IMR-90 (cell line): Measurements from ENCODE around the gene FHL2. TPM values are rescaled to one million over a fixed set of nuclear protein-coding genes. Genes with fewer than 3 reads are reported as not detected.

Experiments
- ATAC-seq: fragments of 200-7000 bp; cut with Tn5 transposase; 2 replicates; pipeline ENCODE4 v1.9.1; 2020; ENCODE audit warnings: low read depth, mild to moderate bottlenecking, moderate library complexity
- BruUV-seq: library from RNA; stranded (reverse); fragments of 400-500 nt; replicated peaks from 2 replicates; lab custom pipeline; 2021; lab: Mats Ljungman, UMichigan
- CTCF ChIA-PET: fragments of 300-600 bp; formaldehyde crosslinking; extraction: SDS; loops from one replicate; lab custom pipeline; 2021; ENCODE audit warnings: antibody characterized with exemption; lab: Yijun Ruan, JAX
- POLR2A ChIA-PET: fragments of 300-600 bp; sonication (Branson Sonifier 250); formaldehyde crosslinking; loops from one replicate; lab custom pipeline; 2022; ENCODE audit warnings: antibody characterized with exemption; ENCODE audit not compliant: unreplicated experiment; lab: Charles Lee
- DNase-seq: peaks from one replicate; pipeline ENCODE4 v3.0.0; 2013
- H2AFZ ChIP-seq: replicated peaks from 2 replicates; pipeline ENCODE3; 2013; ENCODE audit warnings: low read length, mild to moderate bottlenecking; ENCODE audit not compliant: poor library complexity
- H2AK5ac ChIP-seq: 2 replicates; pipeline ENCODE4 v1.6.1; 2013; ENCODE audit warnings: low read depth, low read length, inconsistent platforms
- H2AK9ac ChIP-seq: replicated peaks from 2 replicates; pipeline ENCODE3; 2013; ENCODE audit warnings: mild to moderate bottlenecking, low read depth, low read length, moderate library complexity; ENCODE audit not compliant: poor library complexity
- H2BK120ac ChIP-seq: 2 replicates; pipeline ENCODE4 v1.6.1; 2013; ENCODE audit warnings: low read depth, low read length, inconsistent platforms
- H2BK15ac ChIP-seq: 3 replicates; pipeline ENCODE4 v1.6.1; 2013; ENCODE audit warnings: low read depth, low read length, inconsistent platforms
- H2BK20ac ChIP-seq: 2 replicates; pipeline ENCODE4 v1.6.1; 2013; ENCODE audit warnings: low read depth, mild to moderate bottlenecking, inconsistent platforms, low read length, moderate library complexity
- H2BK5ac ChIP-seq: 2 replicates; pipeline ENCODE4 v1.6.1; 2013; ENCODE audit warnings: mild to moderate bottlenecking, low read depth, low read length, inconsistent platforms; ENCODE audit not compliant: poor library complexity, severe bottlenecking
- H3K14ac ChIP-seq: replicated peaks from 2 replicates; pipeline ENCODE4 v1.6.1; 2013; ENCODE audit warnings: low read depth, low read length, inconsistent platforms
- H3K18ac ChIP-seq: 2 replicates; pipeline ENCODE4 v1.6.1; 2013; ENCODE audit warnings: low read depth, low read length, control low read depth
- H3K23ac ChIP-seq: 2 replicates; pipeline ENCODE4 v1.6.1; 2013; ENCODE audit warnings: low read depth, low read length, inconsistent platforms
- H3K27ac ChIP-seq: 2 replicates; pipeline ENCODE4 v1.5.1; 2013; ENCODE audit warnings: mild to moderate bottlenecking, control low read depth, low read length; ENCODE audit not compliant: insufficient read depth
- H3K27me3 ChIP-seq: 2 replicates; pipeline ENCODE4 v1.6.1; 2013; ENCODE audit warnings: low read length; ENCODE audit not compliant: control insufficient read depth, insufficient read depth
- H3K36me3 ChIP-seq: 2 replicates; pipeline ENCODE4 v1.6.1; 2013; ENCODE audit warnings: low read length, mixed read lengths; ENCODE audit not compliant: control insufficient read depth, insufficient read depth
- H3K4ac ChIP-seq: 2 replicates; pipeline ENCODE4 v1.6.1; 2013; ENCODE audit warnings: low read depth, low read length, inconsistent platforms
- H3K4me1 ChIP-seq: 2 replicates; pipeline ENCODE4 v1.6.1; 2013; ENCODE audit warnings: low read length, mixed read lengths; ENCODE audit not compliant: control insufficient read depth, insufficient read depth
- H3K4me2 ChIP-seq: 2 replicates; pipeline ENCODE4 v1.6.1; 2013; ENCODE audit warnings: low read depth, mild to moderate bottlenecking, control low read depth, low read length, moderate library complexity
- H3K4me3 ChIP-seq: 2 replicates; pipeline ENCODE4 v1.5.1; 2013; ENCODE audit warnings: low read depth, mild to moderate bottlenecking, control low read depth, low read length, moderate library complexity; ENCODE audit not compliant: insufficient read depth
- H3K56ac ChIP-seq: 2 replicates; pipeline ENCODE4 v1.6.1; 2013; ENCODE audit warnings: low read length, inconsistent platforms; ENCODE audit not compliant: insufficient read depth; ENCODE audit errors: extremely low read depth
- H3K79me1 ChIP-seq, 2 experiments: 2 replicates each; pipeline ENCODE4 v1.6.1; 2013; ENCODE audit warnings: low read length in 2 of 2, inconsistent platforms in 1 of 2, low read depth in 1 of 2
- H3K9ac ChIP-seq: 2 replicates; pipeline ENCODE4 v1.6.1; 2013; ENCODE audit warnings: low read depth, low read length, control low read depth
- H3K9me1 ChIP-seq: 2 replicates; pipeline ENCODE4 v1.6.1; 2013; ENCODE audit warnings: low read length, inconsistent platforms; ENCODE audit not compliant: insufficient read depth
- H3K9me3 ChIP-seq: 2 replicates; pipeline ENCODE4 v1.6.1; 2013; ENCODE audit warnings: low read length; ENCODE audit not compliant: control insufficient read depth, insufficient read depth
- H4K20me1 ChIP-seq: 2 replicates; pipeline ENCODE4 v1.6.1; 2013; ENCODE audit warnings: low read length, inconsistent platforms; ENCODE audit not compliant: insufficient read depth
- H4K5ac ChIP-seq: 2 replicates; pipeline ENCODE4 v1.6.1; 2013; ENCODE audit warnings: mild to moderate bottlenecking, low read depth, low read length, control low read depth
- H4K8ac ChIP-seq, 2 experiments: 2 replicates each; pipeline ENCODE4 v1.6.1; 2013; ENCODE audit warnings: low read depth in 2 of 2, low read length in 2 of 2, control low read depth in 1 of 2, inconsistent platforms in 1 of 2
- H4K91ac ChIP-seq: 2 replicates; pipeline ENCODE4 v1.6.1; 2013; ENCODE audit warnings: low read depth, low read length, inconsistent platforms; ENCODE audit not compliant: insufficient read depth
- BHLHE40 ChIP-seq: fragments of 150-350 bp; IDR thresholded peaks from 2 replicates; pipeline ENCODE4 v1.6.1; 2016; ENCODE audit warnings: mild to moderate bottlenecking, low read depth, low read length
- MAZ ChIP-seq: IDR thresholded peaks from 2 replicates; pipeline ENCODE4 v1.6.1; 2012; ENCODE audit warnings: low read depth, mild to moderate bottlenecking, low read length, improper control_type of control experiment, moderate library complexity, borderline replicate concordance
- MXI1 ChIP-seq: IDR thresholded peaks from 2 replicates; pipeline ENCODE4 v1.6.1; 2012; ENCODE audit warnings: low read depth, mild to moderate bottlenecking, low read length, moderate library complexity, borderline replicate concordance
- SMC3 ChIP-seq: fragments of 150-350 bp; IDR thresholded peaks from 2 replicates; pipeline ENCODE4 v1.6.1; 2016; ENCODE audit warnings: low read depth, mild to moderate bottlenecking, antibody characterized with exemption, low read length, moderate library complexity
- WGBS, 2 experiments: methylation state at CpG; one replicate each; pipeline versions ENCODE4 v1.1.5 to v1.1.7; 2013; ENCODE audit warnings: missing lambda C conversion rate in 2 of 2; ENCODE audit not compliant: insufficient read length in 1 of 2; ENCODE audit errors: extremely low coverage in 2 of 2; 5-methylcytosine and 5-hydroxymethylcytosine counted together
- dilution Hi-C: fragments of 300-500 bp; cut with HindIII; formaldehyde crosslinking; loops from one replicate; pipeline ENCODE4 v1.14.3; 2018; ENCODE audit warnings: low sequenced_read_pairs; ENCODE audit not compliant: unreplicated experiment
- in situ Hi-C: fragments of 300-500 bp; cut with MboI; formaldehyde crosslinking; loops from 3 replicates; pipeline ENCODE4 v1.14.3; 2019; ENCODE audit warnings: low sequenced_read_pairs, inconsistent platforms, mixed read lengths
- intact Hi-C: fragments of 100-400 bp; cut with micrococcal nuclease; formaldehyde crosslinking; loops from 2 replicates; pipeline ENCODE4 v1.10.0; 2022
- polyA plus RNA-seq, 3 experiments: library from polyadenylated mRNA; depleted of rRNA; stranded (reverse); fragments of >200 nt; gene quantifications; 2 replicates each; pipeline ENCODE4 v1.2.3, GENCODE V29; 2012; ENCODE audit warnings: low replicate concordance in 1 of 3
- total RNA-seq: library from RNA; depleted of rRNA; stranded (reverse); fragments of >200 nt; gene quantifications from 2 replicates; pipeline ENCODE4 v1.2.3, GENCODE V29; 2012

FHL2 gene
- total and polyA plus RNA-seq, 2 of the 4 experiments (the other 2 are of a cell fraction) = 464 to 550 TPM

DNA sequence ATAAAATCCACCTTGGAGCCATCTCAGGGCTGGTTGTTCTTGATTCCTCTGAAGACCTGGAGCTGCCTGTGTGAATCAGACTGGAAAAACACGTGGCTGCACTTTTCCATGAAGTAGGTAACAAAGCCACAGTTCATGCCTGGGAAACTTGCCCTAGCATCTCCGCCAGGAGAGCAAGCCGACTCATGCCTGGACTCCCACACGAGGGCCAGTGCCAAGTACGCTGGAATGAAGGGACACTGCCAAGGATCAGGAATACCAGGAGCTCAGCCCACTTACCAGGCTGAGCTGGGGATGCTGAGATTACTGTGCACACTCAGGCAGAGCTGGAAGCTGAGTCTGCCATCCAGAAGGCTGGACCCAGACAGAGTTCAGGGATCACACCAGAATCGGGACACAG, 10.9 kb upstream of the FHL2 start:
- Histone ChIP-seq H3K18ac (peak overlapping the region; percentile 9; the same call in 1 of the 2 replicates), H2AK5ac (peak overlapping the region; percentile 53; the same call in 1 of the 2 replicates), H2AFZ (peak overlapping the region; percentile 25), H4K20me1 (no peaks in the 10 kb centered on the region), H4K91ac (peak overlapping the region; percentile 59), H2BK120ac (peak overlapping the region; percentile 4; the same call in 1 of the 2 replicates), H4K8ac (0 out of 4 replicates have a peak overlapping the region, but pooled peaks of 1 of the 2 experiments have one; percentile 1), H3K9me3 (no peaks in the 10 kb centered on the region), H3K56ac (no peak overlapping the region), H3K27me3 (peaks cover 11% of the 10 kb centered on the region), H3K27ac (no peak overlapping the region), H2BK5ac (peak overlapping the region; percentile 30), H3K9me1 (no peaks in the 10 kb centered on the region), H3K4ac (peak overlapping the region; percentile 0; the same call in 1 of the 2 replicates), H3K36me3 (no peaks in the 10 kb centered on the region), H2BK20ac (no peak overlapping the region), H3K79me1 (no peaks in the 10 kb centered on the region; a peak in 1 of 4 replicates), H2BK15ac (peak overlapping the region; percentile 71; the same call in 2 of the 3 replicates), H3K4me3 (no peak overlapping the region), H3K23ac (no peak overlapping the region), H4K5ac (no peak overlapping the region), H3K14ac (no peak overlapping the region), H3K9ac (no peak overlapping the region), H3K4me1 (peaks cover 18% of the 10 kb centered on the region), H2AK9ac (no peak overlapping the region), H3K4me2 (no peak overlapping the region)
- dilution Hi-C loops = no loop called here
- BruUV-seq = no TSS peak
- peak; percentile 43 for ATAC-seq
- peak; percentile 91 for DNase-seq
- POLR2A ChIA-PET = no interaction called here
- CTCF ChIA-PET = interaction anchor here (0.5 to 0.6 kb wide), 2 partner anchors 8 to 17 kb away, joined by 3 read pairs; no protein-coding TSS in a partner anchor
- in situ Hi-C loops = no loop called here
- 33% methylated on average over 2 of the region's 6 CpGs; no CpG with 5 or more reads in 1 of the 2 experiments for WGBS, 2 experiments
- intact Hi-C loops = no loop called here
- TF ChIP-seq SMC3 (no peak), BHLHE40 (0 out of 2 replicates have a peak, but pooled peaks have one; percentile 51), MXI1 (peak; percentile 58; the same call in 1 of the 2 replicates), MAZ (no peak)
